Measurements from ENCODE around the gene DKK3. TPM values are rescaled to one million over a fixed set of nuclear protein-coding genes. Genes with fewer than 3 reads are reported as not detected.
A peak's percentile ranks its signal among the peaks of the same experiment; 100 is the strongest.

The DKK3 gene
- total RNA-seq, 1 donor: 72.4 TPM

DNA sequence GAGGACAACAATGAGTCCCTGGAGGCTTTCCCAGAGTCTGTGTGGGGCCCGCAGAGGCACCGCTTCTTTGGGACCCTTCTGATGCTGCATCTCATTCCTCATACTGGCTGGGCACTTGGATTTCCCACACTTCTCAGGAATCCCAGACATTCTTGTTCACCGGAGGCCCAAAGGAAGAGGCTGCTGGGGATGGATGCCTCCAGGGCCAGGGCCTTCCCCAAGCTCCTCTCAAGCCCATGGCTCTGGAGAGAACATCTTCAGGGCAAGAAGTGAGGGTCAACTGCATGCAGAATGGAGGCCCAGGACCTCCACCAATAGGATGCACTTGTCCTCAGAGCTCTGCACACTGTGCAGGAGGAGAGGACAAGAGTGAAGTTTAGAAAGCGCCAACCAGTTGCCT is 34.6 kb downstream of the DKK3 start:
- Histone ChIP-seq H2AFZ (ENCODE audit: low read length) (peak overlapping the region; percentile 51), H3K79me2 (ENCODE audit: insufficient read depth, low read length) (no peaks in the 10 kb centered on the region), H3K27me3 (ENCODE audit: insufficient read depth, low read length) (no peaks in the 10 kb centered on the region), H3K4me3 (ENCODE audit: insufficient read depth, low read length) (no peak overlapping the region), H3K27ac (ENCODE audit: low read depth, low read length) (peak overlapping the region; percentile 59), H3K36me3 (ENCODE audit: insufficient read depth, low read length) (no peaks in the 10 kb centered on the region), H4K20me1 (ENCODE audit: insufficient read depth, low read length) (no peaks in the 10 kb centered on the region), H3K4me2 (ENCODE audit: insufficient read depth, low read length) (peak overlapping the region; percentile 34), H3K4me1 (ENCODE audit: insufficient read depth, low read length) (peaks cover 43% of the 10 kb centered on the region), H3K9me3 (ENCODE audit: low read depth, low read length) (no peaks in the 10 kb centered on the region)
- TF ChIP-seq CTCF (IDR thresholded peaks at IDR 0.05; ENCODE audit: extremely low read depth, low read depth, low read length): no peak
- peak; percentile 60 for DNase-seq (ENCODE audit: insufficient read length, low spot score, missing footprints)

- H3K4me1 ChIP-seq (ENCODE audit: insufficient read depth, low read length): peaks cover 39% of the 10 kb centered on the region
- peak overlapping the region; percentile 59 for H3K27ac ChIP-seq (ENCODE audit: low read depth, low read length)
- no peaks in the 10 kb centered on the region for H3K9me3 ChIP-seq (ENCODE audit: low read depth, low read length)
- H4K20me1 ChIP-seq (ENCODE audit: insufficient read depth, low read length): no peaks in the 10 kb centered on the region
- peak overlapping the region; percentile 51 for H2AFZ ChIP-seq (ENCODE audit: low read length)
- H3K27me3 ChIP-seq (ENCODE audit: insufficient read depth, low read length): no peaks in the 10 kb centered on the region
- no peak overlapping the region for H3K4me3 ChIP-seq (ENCODE audit: insufficient read depth, low read length)
- H3K79me2 ChIP-seq (ENCODE audit: insufficient read depth, low read length): no peaks in the 10 kb centered on the region
- peak; percentile 89 for DNase-seq (ENCODE audit: insufficient read length, low spot score, missing footprints)
- no peak for TF ChIP-seq CTCF (IDR thresholded peaks at IDR 0.05; ENCODE audit: extremely low read depth, low read depth, low read length)
- peak overlapping the region; percentile 34 for H3K4me2 ChIP-seq (ENCODE audit: insufficient read depth, low read length)
- H3K36me3 ChIP-seq (ENCODE audit: insufficient read depth, low read length): no peaks in the 10 kb centered on the region
Measured at GRCh38 chr11:11973361-11973800, 35.0 kb downstream of the DKK3 start.

- H3K27me3 ChIP-seq (ENCODE audit: insufficient read depth, low read length): no peaks in the 10 kb centered on the region
- H3K27ac ChIP-seq (ENCODE audit: low read depth, low read length): peak overlapping the region; percentile 59
- H3K9me3 ChIP-seq (ENCODE audit: low read depth, low read length): no peaks in the 10 kb centered on the region
- no peaks in the 10 kb centered on the region for H3K36me3 ChIP-seq (ENCODE audit: insufficient read depth, low read length)
- DNase-seq (ENCODE audit: insufficient read length, low spot score, missing footprints): no peak
- H2AFZ ChIP-seq (ENCODE audit: low read length): peak overlapping the region; percentile 51
- no peak for TF ChIP-seq CTCF (IDR thresholded peaks at IDR 0.05; ENCODE audit: extremely low read depth, low read depth, low read length)
- peaks cover 36% of the 10 kb centered on the region for H3K4me1 ChIP-seq (ENCODE audit: insufficient read depth, low read length)
- no peaks in the 10 kb centered on the region for H4K20me1 ChIP-seq (ENCODE audit: insufficient read depth, low read length)
- no peak overlapping the region for H3K4me3 ChIP-seq (ENCODE audit: insufficient read depth, low read length)
- peak overlapping the region; percentile 34 for H3K4me2 ChIP-seq (ENCODE audit: insufficient read depth, low read length)
- no peaks in the 10 kb centered on the region for H3K79me2 ChIP-seq (ENCODE audit: insufficient read depth, low read length)
Measured at GRCh38 chr11:11972730-11973341, 35.6 kb downstream of the DKK3 start.

GRCh38 chr11:11971906-11972547 is 36.4 kb downstream of the DKK3 start:
- Histone ChIP-seq H3K4me2 (ENCODE audit: insufficient read depth, low read length) (no peak overlapping the region), H4K20me1 (ENCODE audit: insufficient read depth, low read length) (no peaks in the 10 kb centered on the region), H2AFZ (ENCODE audit: low read length) (no peak overlapping the region), H3K9me3 (ENCODE audit: low read depth, low read length) (no peaks in the 10 kb centered on the region), H3K36me3 (ENCODE audit: insufficient read depth, low read length) (no peaks in the 10 kb centered on the region), H3K27ac (ENCODE audit: low read depth, low read length) (no peak overlapping the region), H3K4me1 (ENCODE audit: insufficient read depth, low read length) (peaks cover 28% of the 10 kb centered on the region), H3K27me3 (ENCODE audit: insufficient read depth, low read length) (no peaks in the 10 kb centered on the region), H3K79me2 (ENCODE audit: insufficient read depth, low read length) (no peaks in the 10 kb centered on the region), H3K4me3 (ENCODE audit: insufficient read depth, low read length) (no peak overlapping the region)
- no peak for DNase-seq (ENCODE audit: insufficient read length, low spot score, missing footprints)
- no peak for TF ChIP-seq CTCF (IDR thresholded peaks at IDR 0.05; ENCODE audit: extremely low read depth, low read depth, low read length)

All from osteoblast (primary cell).